ENCODE measurements around the gene PUS1.

- TF ChIP-seq, protein P1, sequence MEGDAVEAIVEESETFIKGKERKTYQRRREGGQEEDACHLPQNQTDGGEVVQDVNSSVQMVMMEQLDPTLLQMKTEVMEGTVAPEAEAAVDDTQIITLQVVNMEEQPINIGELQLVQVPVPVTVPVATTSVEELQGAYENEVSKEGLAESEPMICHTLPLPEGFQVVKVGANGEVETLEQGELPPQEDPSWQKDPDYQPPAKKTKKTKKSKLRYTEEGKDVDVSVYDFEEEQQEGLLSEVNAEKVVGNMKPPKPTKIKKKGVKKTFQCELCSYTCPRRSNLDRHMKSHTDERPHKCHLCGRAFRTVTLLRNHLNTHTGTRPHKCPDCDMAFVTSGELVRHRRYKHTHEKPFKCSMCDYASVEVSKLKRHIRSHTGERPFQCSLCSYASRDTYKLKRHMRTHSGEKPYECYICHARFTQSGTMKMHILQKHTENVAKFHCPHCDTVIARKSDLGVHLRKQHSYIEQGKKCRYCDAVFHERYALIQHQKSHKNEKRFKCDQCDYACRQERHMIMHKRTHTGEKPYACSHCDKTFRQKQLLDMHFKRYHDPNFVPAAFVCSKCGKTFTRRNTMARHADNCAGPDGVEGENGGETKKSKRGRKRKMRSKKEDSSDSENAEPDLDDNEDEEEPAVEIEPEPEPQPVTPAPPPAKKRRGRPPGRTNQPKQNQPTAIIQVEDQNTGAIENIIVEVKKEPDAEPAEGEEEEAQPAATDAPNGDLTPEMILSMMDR (conservative IDR thresholded peaks at IDR 0.05; ENCODE audit: low read depth, low read length): no peak
- TF ChIP-seq EZH2 (IDR thresholded peaks at IDR 0.05; ENCODE audit: low read length, unreplicated experiment): no peak
Measured at GRCh38 chr12:131962069-131962468, 33.0 kb downstream of the PUS1 start.
